ENCODE measurements around the gene GPANK1.

GPANK1 gene

DNA sequence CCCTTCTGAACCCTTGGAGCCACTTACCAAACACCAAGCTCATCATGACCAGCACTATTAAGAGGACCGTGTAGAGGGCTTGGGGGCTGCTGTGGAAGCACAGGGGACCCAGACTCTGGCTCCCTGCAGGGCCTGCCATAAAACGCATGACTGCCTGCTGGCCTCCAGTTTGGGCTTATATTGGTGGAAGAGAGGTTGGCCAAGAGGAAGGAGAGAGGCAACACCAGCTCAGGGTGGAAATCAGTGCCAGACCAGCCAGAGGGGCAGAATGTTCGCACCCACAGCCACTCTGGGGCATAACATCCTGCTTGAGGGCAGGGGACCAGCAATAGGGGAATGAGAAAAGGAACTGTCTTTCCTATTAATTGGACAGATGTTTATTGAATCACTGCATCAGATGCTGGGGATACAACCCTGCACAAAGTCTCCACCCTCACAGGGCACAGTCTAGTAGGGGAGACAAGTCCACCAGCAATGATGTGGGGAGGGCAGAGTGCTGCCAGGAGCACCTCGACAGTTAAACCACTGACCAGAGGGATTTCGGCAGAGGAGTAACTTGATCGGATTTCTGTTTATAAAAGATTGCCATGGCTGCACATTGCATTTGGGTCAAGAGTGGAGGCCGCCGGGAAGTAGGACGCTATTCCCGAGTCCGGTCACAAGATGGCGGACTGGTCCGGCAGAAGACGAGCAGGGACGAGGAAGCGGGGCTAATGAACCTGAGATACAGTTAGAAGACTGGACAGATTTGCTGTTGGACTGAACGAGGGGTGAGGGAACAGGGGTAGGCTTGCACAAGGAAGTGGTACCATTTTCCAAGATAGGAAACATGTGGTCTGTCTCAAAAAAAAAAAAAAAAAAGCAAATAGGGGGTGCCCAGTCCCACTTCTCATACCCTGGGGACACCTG lies 15.7 kb upstream of the GPANK1 start, which contains the start of gene LY6G5C:
Gene LY6G5C, minus strand, starts transcription at position 842 of the 909 bp plus-strand sequence. Its CDS starts 694 bp downstream, at position 148.
- Mint-ChIP-seq H3K4me3 (peak within 1 kb of the TSS; percentile 80 to 85), H3K9me3 (no peaks in the 10 kb centered on the region), H3K27me3 (no peaks in the 10 kb centered on the region), H3K4me1 (peaks cover 20% of the 10 kb centered on the region), H3K27ac (peak within 1 kb of the TSS; percentile 86 to 94)
- ATAC-seq (peak; percentile 75), DNase-seq (peak; percentile 57 to 72)

DNA sequence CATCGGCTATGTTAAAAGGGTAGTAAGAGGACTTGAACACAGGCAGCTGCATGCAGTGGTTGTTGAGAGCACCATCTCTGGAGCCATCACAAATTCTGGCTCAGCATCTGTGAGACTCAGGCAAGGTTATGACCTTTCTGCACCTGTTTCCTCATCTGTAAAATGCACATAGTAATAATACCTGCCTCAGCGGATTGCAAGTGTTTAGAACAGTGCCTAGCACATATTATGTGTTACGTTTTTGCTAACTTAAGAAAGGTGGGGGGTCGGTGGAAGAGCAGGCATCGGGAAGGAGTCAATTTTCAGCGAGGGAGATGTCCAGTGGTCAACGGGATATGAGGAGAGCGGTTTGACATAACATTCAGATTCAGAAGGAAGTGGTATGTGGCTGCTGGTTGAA lies 13.2 kb upstream of the GPANK1 start:
- Mint-ChIP-seq H3K9me3 (no peaks in the 10 kb centered on the region), H3K4me3 (no peak overlapping the region), H3K27me3 (no peaks in the 10 kb centered on the region), H3K4me1 (peaks cover 20% of the 10 kb centered on the region), H3K27ac (peak overlapping the region in 1 of 2 donors; percentile 0)
- no peak for DNase-seq
- ATAC-seq, result no peak

DNA sequence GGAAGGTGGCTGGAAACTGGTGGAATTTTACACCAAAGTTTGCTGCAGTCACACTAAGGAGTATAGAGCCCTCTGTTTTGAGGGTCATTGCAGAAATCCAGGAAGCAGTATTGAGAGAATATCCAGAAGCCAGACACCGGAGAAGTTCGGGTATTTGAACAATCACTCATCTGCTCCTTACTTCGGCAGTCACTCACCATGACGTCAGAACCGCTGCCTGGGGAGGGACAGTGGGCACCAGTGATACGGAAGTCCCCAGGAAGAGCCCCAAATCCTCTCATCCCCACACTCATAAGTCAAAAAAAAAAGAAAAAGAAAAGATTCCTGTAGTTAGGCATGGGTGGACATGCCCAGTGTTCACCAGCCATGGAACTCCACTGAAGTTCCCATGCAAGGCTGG lies 12.1 kb upstream of the GPANK1 start:
- H3K27ac Mint-ChIP-seq, result peak overlapping the region in 1 of 2 donors; percentile 20
- no peaks in the 10 kb centered on the region for H3K9me3 Mint-ChIP-seq
- DNase-seq (no peak), ATAC-seq (no peak)
- peaks cover 20% of the 10 kb centered on the region for H3K4me1 Mint-ChIP-seq
- H3K27me3 Mint-ChIP-seq, result no peaks in the 10 kb centered on the region
- H3K4me3 Mint-ChIP-seq, result no peak overlapping the region

DNA sequence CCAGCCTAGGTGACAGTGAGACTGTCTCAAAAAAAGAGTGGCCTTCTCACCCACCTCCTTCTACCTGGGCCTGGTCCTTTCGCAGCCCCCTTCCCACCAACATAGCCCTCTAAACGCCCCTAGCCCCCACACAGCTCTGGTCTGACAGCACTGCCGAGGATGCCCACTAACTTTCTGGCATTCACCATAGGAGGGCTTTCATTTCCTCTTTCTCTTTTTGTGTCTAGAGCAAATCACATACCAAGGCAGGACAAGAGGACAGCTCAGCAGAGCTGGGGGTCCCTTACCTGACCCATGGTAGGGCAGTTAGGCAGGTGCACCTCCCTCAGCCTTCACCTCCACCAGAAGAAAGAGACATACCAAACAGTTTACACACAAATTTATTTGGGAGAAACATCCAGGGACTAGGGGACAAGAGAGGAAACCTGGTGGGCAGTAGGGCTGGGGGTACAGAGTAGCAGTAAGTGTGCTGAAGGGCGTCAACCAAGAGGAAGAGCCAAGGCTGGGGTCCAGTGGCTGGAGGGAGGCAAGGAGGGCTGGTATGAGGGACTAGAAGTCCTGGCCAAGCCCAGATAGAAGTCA lies 11.6 kb upstream of the GPANK1 start:
- Mint-ChIP-seq H3K9me3 (no peaks in the 10 kb centered on the region), H3K27ac (no peak overlapping the region)

DNA sequence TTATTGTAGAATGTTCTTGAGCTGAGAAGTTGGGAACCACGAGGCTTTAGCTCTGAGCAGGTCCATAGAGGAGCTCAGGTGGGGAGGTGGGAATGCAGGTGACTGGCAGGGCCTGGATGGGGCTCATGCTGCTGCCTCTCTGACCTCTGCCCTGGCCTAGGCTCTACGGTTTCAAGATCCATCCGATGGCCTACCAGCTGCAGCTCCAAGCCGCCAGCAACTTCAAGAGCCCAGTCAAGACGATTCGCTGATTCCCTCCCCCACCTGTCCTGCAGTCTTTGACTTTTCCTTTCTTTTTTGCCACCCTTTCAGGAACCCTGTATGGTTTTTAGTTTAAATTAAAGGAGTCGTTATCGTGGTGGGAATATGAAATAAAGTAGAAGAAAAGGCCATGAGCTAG lies 4.9 kb upstream of the GPANK1 start, which contains the start of gene LY6G5B:
Gene LY6G5B, plus strand, starts transcription at position 301 of the 400 bp plus-strand sequence. CDS start 975 bp downstream, outside the sequence.
- H3K27ac Mint-ChIP-seq, result peak within 1 kb of the TSS in 1 of 2 donors; percentile 54
- no peak for DNase-seq
- no peaks in the 10 kb centered on the region for H3K27me3 Mint-ChIP-seq
- H3K9me3 Mint-ChIP-seq, result no peaks in the 10 kb centered on the region
- H3K4me1 Mint-ChIP-seq, result peaks cover 35% of the 10 kb centered on the region
- no peak for ATAC-seq
- H3K4me3 Mint-ChIP-seq, result no peak within 1 kb of the TSS

More for the DNA sequence above, 11.6 kb upstream of the GPANK1 start:
- ATAC-seq (no peak), DNase-seq (no peak)
- Mint-ChIP-seq H3K27me3 (no peaks in the 10 kb centered on the region), H3K4me3 (no peak overlapping the region), H3K4me1 (peaks cover 15% of the 10 kb centered on the region)

DNA sequence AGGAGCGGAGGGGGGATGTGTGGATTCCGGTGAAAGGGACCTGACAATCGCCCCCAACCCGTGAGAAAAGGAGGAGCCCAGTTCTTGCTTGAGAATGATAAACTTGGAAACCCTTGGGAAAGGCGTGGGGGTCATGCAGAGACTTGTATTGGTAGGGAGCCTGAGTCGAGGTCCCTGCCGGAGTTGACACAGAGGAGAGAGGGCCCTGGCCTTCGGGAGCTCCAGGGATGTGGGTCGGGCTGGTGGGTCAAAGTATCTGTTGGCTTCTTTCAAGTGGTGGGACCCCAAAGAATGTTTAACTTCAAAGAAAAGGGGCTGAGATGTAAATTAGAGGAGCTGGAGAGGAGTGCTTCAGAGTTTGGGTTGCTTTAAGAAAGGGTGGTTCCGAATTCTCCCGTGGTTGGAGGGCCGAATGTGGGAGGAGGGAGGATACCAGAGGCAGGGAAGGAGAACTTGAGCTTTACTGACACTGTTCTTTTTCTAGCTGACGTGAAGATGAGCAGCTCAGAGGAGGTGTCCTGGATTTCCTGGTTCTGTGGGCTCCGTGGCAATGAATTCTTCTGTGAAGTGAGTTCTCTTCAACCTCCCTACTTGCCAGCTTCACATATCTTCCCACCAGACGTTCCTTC lies 1.7 kb upstream of the GPANK1 start:
- no peak for DNase-seq
- Mint-ChIP-seq H3K4me1 (peaks cover 66% of the 10 kb centered on the region), H3K27ac (peak overlapping the region; percentile 98 to 99)

DNA sequence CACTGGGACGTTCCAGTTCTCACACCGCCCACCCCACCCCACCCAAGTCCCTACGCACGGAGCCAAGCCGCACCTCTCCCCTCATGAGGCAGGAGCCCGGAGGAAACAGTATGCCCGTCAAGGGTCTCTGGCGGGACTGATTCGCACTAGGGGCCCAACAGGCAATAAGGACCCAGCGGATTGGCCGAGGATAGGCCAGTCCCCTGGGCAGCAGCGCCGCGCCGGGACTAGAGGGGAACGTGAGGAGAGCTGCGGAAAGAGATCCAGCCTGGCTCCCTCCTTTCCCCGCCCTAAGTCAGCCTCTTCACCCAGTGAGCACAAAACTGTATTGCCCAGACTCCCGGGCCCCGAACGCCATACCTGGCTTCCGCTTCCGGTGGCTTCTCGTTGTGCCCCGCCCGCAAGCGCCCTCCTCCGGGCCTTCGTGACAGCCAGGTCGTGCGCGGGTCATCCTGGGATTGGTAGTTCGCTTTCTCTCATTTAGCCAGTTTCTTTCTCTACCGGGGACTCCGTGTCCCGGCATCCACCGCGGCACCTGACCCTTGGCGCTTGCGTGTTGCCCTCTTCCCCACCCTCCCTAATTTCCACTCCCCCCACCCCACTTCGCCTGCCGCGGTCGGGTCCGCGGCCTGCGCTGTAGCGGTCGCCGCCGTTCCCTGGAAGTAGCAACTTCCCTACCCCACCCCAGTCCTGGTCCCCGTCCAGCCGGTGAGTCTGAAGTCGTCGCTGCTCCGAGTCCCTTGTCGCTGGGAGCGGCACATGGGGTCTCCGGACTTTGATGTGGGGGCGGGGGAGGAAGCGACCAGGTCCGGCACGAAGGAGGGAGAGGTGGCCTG lies 922 bp upstream of the GPANK1 start, which contains the start of gene CSNK2B:
Gene CSNK2B, plus strand, starts transcription at position 580 of the 836 bp plus-strand sequence. CDS start 752 bp downstream, outside the sequence.
- ATAC-seq (peak; percentile 87), DNase-seq (peak; percentile 98)
- Mint-ChIP-seq H3K4me3 (peak within 1 kb of the TSS; percentile 87 to 97), H3K27me3 (no peaks in the 10 kb centered on the region), H3K27ac (peak within 1 kb of the TSS; percentile 98 to 99), H3K9me3 (no peaks in the 10 kb centered on the region), H3K4me1 (peaks cover 73% of the 10 kb centered on the region)

More for the DNA sequence above, 1.7 kb upstream of the GPANK1 start:
- ATAC-seq, result no peak
- Mint-ChIP-seq H3K9me3 (no peaks in the 10 kb centered on the region), H3K27me3 (no peaks in the 10 kb centered on the region), H3K4me3 (peak overlapping the region; percentile 87 to 97)

DNA sequence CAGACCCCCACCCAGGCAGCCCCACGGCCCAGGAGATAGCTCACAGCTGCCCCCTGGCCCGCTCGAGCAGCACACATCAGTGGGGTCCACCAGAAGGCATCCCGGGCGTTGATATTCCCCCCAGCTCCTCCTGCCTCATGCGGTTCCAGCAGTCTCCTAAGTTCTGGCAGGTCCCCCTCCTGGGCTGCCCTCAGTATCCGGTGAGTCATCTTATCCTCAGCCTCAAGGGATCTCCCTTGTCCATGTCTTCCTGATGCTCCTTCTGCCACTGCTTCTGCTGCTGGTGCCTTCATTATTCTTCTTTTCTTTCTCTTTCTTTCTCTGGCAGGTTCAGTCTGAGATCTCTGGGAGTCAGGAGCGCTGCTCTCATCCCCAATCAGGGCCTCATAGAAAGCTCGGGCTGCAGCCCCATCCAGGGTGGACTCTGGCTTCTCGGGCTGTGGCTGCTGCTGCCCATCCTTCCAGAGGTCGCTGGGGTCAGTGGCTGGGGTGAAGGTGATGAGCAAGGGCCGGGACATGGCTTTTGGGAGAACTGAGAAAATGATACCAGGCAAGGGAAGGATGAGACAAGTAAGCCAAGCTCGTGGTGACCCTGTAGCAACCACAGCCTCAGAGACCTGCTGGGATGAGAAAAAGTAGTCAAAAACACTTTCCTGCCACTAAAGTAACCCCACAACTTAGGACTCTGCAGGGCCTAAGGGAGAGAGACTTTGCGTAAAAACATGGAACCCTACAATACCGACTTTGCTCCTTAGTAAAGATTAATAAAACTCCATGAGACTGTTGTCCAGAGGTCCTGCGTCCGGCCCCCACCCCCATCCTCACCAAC lies 622 bp downstream of the GPANK1 start:
- ATAC-seq, result no peak
- peaks cover 85% of the 10 kb centered on the region for H3K4me1 Mint-ChIP-seq

DNA sequence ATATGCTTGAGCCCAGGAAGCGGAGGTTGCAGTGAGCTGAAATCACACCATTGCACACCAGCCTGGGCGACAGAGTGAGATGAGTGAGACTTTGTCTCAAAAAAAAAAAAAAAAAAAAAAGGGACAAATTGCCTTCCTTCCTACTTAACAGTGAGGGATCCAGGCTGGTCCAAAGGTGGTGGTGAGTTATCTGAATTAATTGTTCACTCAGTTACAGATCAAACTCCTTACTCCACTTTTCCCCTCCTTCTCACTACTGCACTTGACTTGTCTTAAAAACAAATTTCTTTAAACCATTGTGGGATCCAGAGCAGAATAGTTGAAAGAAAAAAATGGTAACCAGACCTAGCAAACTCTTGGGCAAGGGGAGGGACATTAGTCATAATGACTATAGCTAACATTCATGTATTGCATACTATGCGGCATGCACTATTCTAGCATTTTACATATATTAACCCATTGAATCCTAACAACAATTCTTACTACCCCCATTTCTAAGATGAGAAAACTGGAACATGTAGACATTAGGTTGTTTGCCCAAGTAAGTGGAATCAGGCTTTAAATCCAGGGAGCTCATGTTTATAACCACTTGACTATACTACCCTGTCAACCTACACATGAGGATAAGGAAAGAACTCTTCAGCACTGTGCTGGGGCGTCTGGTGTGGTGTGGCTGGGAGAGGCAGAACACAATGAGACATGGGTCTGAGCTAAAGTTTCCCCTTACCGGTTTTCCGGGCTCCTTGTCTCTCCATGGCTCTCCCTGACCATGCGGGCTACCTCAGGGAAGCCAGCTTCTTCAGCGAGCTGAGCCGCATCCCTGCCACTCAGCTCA lies 1.5 kb downstream of the GPANK1 start:
- H3K4me1 Mint-ChIP-seq, result peaks cover 86% of the 10 kb centered on the region
- H3K4me3 Mint-ChIP-seq, result peak overlapping the region; percentile 87 to 97
- peak overlapping the region; percentile 57 to 84 for H3K27ac Mint-ChIP-seq
- ATAC-seq (no peak), DNase-seq (no peak)
- no peaks in the 10 kb centered on the region for H3K27me3 Mint-ChIP-seq
- H3K9me3 Mint-ChIP-seq, result no peaks in the 10 kb centered on the region

More for the DNA sequence above, 622 bp downstream of the GPANK1 start:
- no peak for DNase-seq
- Mint-ChIP-seq H3K27ac (peak overlapping the region; percentile 98 to 99), H3K4me3 (peak overlapping the region; percentile 87 to 97), H3K27me3 (no peaks in the 10 kb centered on the region), H3K9me3 (no peaks in the 10 kb centered on the region)

DNA sequence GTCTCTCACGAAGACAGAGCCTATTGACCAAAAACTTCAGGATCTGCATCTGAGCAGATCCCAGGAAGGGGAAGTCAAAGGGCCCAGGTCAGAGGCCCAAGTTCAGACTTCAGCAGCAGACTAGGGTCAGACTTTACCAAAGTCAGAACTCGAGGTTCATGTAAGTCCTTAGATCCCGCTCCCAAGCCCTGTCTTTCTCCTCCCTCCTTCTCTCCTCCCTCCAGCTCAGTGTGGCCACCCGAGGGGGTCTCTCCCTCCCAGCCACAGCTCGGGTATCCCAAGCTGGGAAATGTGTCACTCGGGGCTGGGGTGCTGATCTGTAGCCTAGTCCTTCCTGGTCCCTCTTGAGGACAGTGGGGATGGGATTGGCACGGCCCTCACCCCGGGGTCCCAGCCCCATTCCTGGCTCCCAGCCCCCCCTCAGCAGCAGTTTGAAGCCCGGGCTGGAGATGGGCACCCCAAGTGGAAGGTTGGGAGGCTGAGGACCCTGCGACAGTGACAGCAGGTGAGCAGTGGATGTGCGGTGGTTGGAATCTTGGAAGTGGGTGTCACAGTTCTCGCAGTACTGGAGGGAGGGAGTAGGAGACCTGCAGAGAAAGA lies 2.6 kb downstream of the GPANK1 start:
- DNase-seq (no peak), ATAC-seq (no peak)
- no peaks in the 10 kb centered on the region for H3K9me3 Mint-ChIP-seq
- H3K4me1 Mint-ChIP-seq, result peaks cover 86% of the 10 kb centered on the region
- H3K27ac Mint-ChIP-seq, result peak overlapping the region in 1 of 2 donors; percentile 90
- H3K27me3 Mint-ChIP-seq, result no peaks in the 10 kb centered on the region
- peak overlapping the region; percentile 51 to 66 for H3K4me3 Mint-ChIP-seq

DNA sequence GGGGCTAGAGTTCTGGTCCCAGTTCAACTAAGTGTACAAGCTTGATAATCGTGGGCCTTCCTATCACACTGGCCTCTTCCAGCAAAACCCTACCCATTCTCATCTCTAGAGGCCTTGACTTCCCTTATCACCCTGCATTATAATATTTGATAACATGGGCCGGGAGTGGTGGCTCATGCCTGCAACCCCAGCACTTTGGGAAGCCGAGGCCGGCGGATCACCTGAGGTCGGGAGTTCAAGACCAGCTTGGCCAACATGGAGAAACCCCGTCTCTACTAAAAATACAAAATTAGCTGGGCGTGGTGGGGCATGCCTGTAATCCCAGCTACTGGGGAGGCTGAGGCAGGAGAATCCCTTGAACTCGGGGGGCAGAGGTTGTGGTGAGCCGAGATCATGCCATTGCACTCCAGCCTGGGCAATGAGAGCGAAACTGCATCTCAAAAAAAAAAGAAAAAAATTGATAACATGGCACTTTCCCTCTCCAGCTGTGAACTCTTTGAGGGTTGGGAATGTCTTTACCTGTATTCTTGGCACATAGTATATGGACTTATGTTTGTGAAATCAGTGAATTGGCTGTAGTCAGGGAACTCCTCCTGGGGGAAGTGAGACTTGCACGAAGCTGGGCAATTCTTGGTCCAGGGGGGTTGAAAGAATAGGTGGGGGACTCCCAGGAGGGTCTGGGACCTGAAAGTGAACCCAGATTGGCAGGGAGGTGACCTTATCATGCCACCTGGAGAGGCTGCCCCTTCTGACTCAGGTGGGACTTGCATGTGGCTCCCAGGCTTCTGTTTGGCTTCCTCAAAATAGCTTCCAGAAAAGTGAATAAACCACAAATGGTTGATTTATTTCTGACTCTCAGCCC lies 3.3 kb downstream of the GPANK1 start:
- H3K27ac Mint-ChIP-seq, result peak overlapping the region in 1 of 2 donors; percentile 55
- H3K4me1 Mint-ChIP-seq, result peaks cover 84% of the 10 kb centered on the region
- H3K9me3 Mint-ChIP-seq, result no peaks in the 10 kb centered on the region
- H3K27me3 Mint-ChIP-seq, result no peaks in the 10 kb centered on the region
- peak overlapping the region; percentile 94 for H3K4me3 Mint-ChIP-seq
- DNase-seq, result no peak
- ATAC-seq, result no peak

Data from stimulated activated naive CD8-positive, alpha-beta T cell treated with anti-CD3 and anti-CD28 coated beads, Interleukin-15, amount 100 ng/mL, for 72 hours (primary cell).